ENCODE measurements around the gene OR11H7. TPM values are rescaled to one million over a fixed set of nuclear protein-coding genes. Genes with fewer than 3 reads are reported as not detected.
A peak's percentile ranks its signal among the peaks of the same experiment; 100 is the strongest.
"Not testable (repeated sequence)": the region's sequence is repeated elsewhere in the genome, so short reads cannot be mapped to it uniquely, and the experiment has no call there.

The OR11H7 gene
- under 1 TPM in 1 of 4 donors, not detected in 3; 0.10 TPM for polyA plus RNA-seq
- long read RNA-seq, donor 1, result 0 reads
- long read RNA-seq, donor 2, result 0 reads
- long read RNA-seq, donor 3, result 0 reads
- long read RNA-seq, donor 4, result 0 reads
- long read RNA-seq, donor 5, result 0 reads
- long read RNA-seq, donor 6, result 0 reads
- long read RNA-seq, donor 7, result 0 reads
- long read RNA-seq, donor 8, result 0 reads
- long read RNA-seq, donor 9, result 0 reads
- long read RNA-seq, donor 10, result 0 reads

GRCh38 chr14:20228681-20229080 is at the start of gene OR11H7:
OR11H7 (plus strand) TSS chr14:20228981.
- FAIRE-seq (peak; percentile 57), DNase-seq (no peak)
- WGBS, 3 donors, result 56 to 81% (median 64%) methylated on average over 1 of the region's 1 CpG
- peaks cover 0 to 2% (median 0%) of the 10 kb centered on the region in 3 donors for H3K27me3 ChIP-seq (ENCODE audit: control insufficient read depth in 3 of 3, insufficient read depth in 3 of 3, low read length in 3 of 3)
- H3K9me3 ChIP-seq (ENCODE audit: control insufficient read depth in 2 of 2, insufficient read depth in 1 of 2, low read depth in 1 of 2, low read length in 1 of 2), result peaks cover 0 to 13% of the 10 kb centered on the region in 2 donors
- no peaks in the 10 kb centered on the region for H3K4me1 ChIP-seq (ENCODE audit: control insufficient read depth in 3 of 3, insufficient read depth in 2 of 3, low read depth in 1 of 3, low read length in 2 of 3)
- H3K4me3 ChIP-seq (ENCODE audit: low read depth in 1 of 3, low read length in 3 of 3), result no peak within 1 kb of the TSS
- H3K36me3 ChIP-seq (ENCODE audit: control insufficient read depth in 3 of 3, insufficient read depth in 2 of 3, low read depth in 1 of 3, low read length in 3 of 3), result no peaks in the 10 kb centered on the region
- no peak within 1 kb of the TSS for H3K27ac ChIP-seq (ENCODE audit: low read depth in 1 of 3, low read length in 2 of 3)

GRCh38 chr14:20179218-20179617 is 49.6 kb upstream of the OR11H7 start:
- Histone ChIP-seq H3K36me3 (ENCODE audit: control insufficient read depth in 3 of 3, insufficient read depth in 2 of 3, low read depth in 1 of 3, low read length in 3 of 3) (no peaks in the 10 kb centered on the region), H3K9me3 (ENCODE audit: control insufficient read depth in 2 of 2, insufficient read depth in 1 of 2, low read depth in 1 of 2, low read length in 1 of 2) (peaks cover 0 to 9% of the 10 kb centered on the region in 2 donors), H3K27ac (ENCODE audit: low read depth in 1 of 3, low read length in 2 of 3) (no peak overlapping the region), H3K27me3 (ENCODE audit: control insufficient read depth in 3 of 3, insufficient read depth in 3 of 3, low read length in 3 of 3) (no peaks in the 10 kb centered on the region), H3K4me1 (ENCODE audit: control insufficient read depth in 3 of 3, insufficient read depth in 2 of 3, low read depth in 1 of 3, low read length in 2 of 3) (no peaks in the 10 kb centered on the region), H3K4me3 (ENCODE audit: low read depth in 1 of 3, low read length in 3 of 3) (no peak overlapping the region)
- FAIRE-seq (no peak), DNase-seq (no peak)
- 49 to 55% (median 50%) methylated on average over 5 of the region's 5 CpGs for WGBS, 3 donors

- Histone ChIP-seq H3K27ac (ENCODE audit: low read depth in 1 of 3, low read length in 2 of 3) (no peak overlapping the region), H3K9me3 (ENCODE audit: control insufficient read depth in 2 of 2, insufficient read depth in 1 of 2, low read depth in 1 of 2, low read length in 1 of 2) (peaks cover 0 to 9% of the 10 kb centered on the region in 2 donors), H3K4me1 (ENCODE audit: control insufficient read depth in 3 of 3, insufficient read depth in 2 of 3, low read depth in 1 of 3, low read length in 2 of 3) (no peaks in the 10 kb centered on the region), H3K27me3 (ENCODE audit: control insufficient read depth in 3 of 3, insufficient read depth in 3 of 3, low read length in 3 of 3) (no peaks in the 10 kb centered on the region), H3K4me3 (ENCODE audit: low read depth in 1 of 3, low read length in 3 of 3) (no peak overlapping the region), H3K36me3 (ENCODE audit: control insufficient read depth in 3 of 3, insufficient read depth in 2 of 3, low read depth in 1 of 3, low read length in 3 of 3) (no peaks in the 10 kb centered on the region)
- 67 to 78% (median 72%) methylated on average over 2 of the region's 2 CpGs for WGBS, 3 donors
- no peak for FAIRE-seq
- DNase-seq, result no peak
Observed at GRCh38 chr14:20179880-20180279, 48.9 kb upstream of the OR11H7 start.

GRCh38 chr14:20180486-20180885 is 48.3 kb upstream of the OR11H7 start:
- DNase-seq, result no peak
- no peak for FAIRE-seq
- no peaks in the 10 kb centered on the region for H3K27me3 ChIP-seq (ENCODE audit: control insufficient read depth in 3 of 3, insufficient read depth in 3 of 3, low read length in 3 of 3)
- no peaks in the 10 kb centered on the region for H3K4me1 ChIP-seq (ENCODE audit: control insufficient read depth in 3 of 3, insufficient read depth in 2 of 3, low read depth in 1 of 3, low read length in 2 of 3)
- no peak overlapping the region for H3K27ac ChIP-seq (ENCODE audit: low read depth in 1 of 3, low read length in 2 of 3)
- H3K9me3 ChIP-seq (ENCODE audit: control insufficient read depth in 2 of 2, insufficient read depth in 1 of 2, low read depth in 1 of 2, low read length in 1 of 2), result peaks cover 0 to 9% of the 10 kb centered on the region in 2 donors
- WGBS, 3 donors, result 43 to 47% (median 44%) methylated on average over 2 of the region's 2 CpGs
- no peak overlapping the region for H3K4me3 ChIP-seq (ENCODE audit: low read depth in 1 of 3, low read length in 3 of 3)
- H3K36me3 ChIP-seq (ENCODE audit: control insufficient read depth in 3 of 3, insufficient read depth in 2 of 3, low read depth in 1 of 3, low read length in 3 of 3), result no peaks in the 10 kb centered on the region

- WGBS, 3 donors, result 50 to 56% (median 55%) methylated on average over 5 of the region's 5 CpGs
- DNase-seq (no peak), FAIRE-seq (no peak)
- Histone ChIP-seq H3K4me3 (ENCODE audit: low read depth in 1 of 3, low read length in 3 of 3) (no peak overlapping the region), H3K27me3 (ENCODE audit: control insufficient read depth in 3 of 3, insufficient read depth in 3 of 3, low read length in 3 of 3) (no peaks in the 10 kb centered on the region), H3K36me3 (ENCODE audit: control insufficient read depth in 3 of 3, insufficient read depth in 2 of 3, low read depth in 1 of 3, low read length in 3 of 3) (no peaks in the 10 kb centered on the region), H3K27ac (ENCODE audit: low read depth in 1 of 3, low read length in 2 of 3) (no peak overlapping the region), H3K4me1 (ENCODE audit: control insufficient read depth in 3 of 3, insufficient read depth in 2 of 3, low read depth in 1 of 3, low read length in 2 of 3) (no peaks in the 10 kb centered on the region), H3K9me3 (ENCODE audit: control insufficient read depth in 2 of 2, insufficient read depth in 1 of 2, low read depth in 1 of 2, low read length in 1 of 2) (peaks cover 0 to 5% of the 10 kb centered on the region in 2 donors)
Observed at GRCh38 chr14:20184181-20184580, 44.6 kb upstream of the OR11H7 start.

GRCh38 chr14:20190596-20190995 is 38.2 kb upstream of the OR11H7 start, which contains the start of gene OR11G2:
OR11G2 (plus strand) TSS chr14:20190896; CDS start chr14:20197438, 6,542 bp downstream.
- WGBS, 3 donors, result 40 to 50% (median 43%) methylated on average over 1 of the region's 1 CpG

GRCh38 chr14:20191396-20191795 is 37.4 kb upstream of the OR11H7 start:
- Histone ChIP-seq H3K9me3 (ENCODE audit: control insufficient read depth in 2 of 2, insufficient read depth in 1 of 2, low read depth in 1 of 2, low read length in 1 of 2) (peaks cover 0 to 7% of the 10 kb centered on the region in 2 donors), H3K27ac (ENCODE audit: low read depth in 1 of 3, low read length in 2 of 3) (no peak overlapping the region), H3K4me3 (ENCODE audit: low read depth in 1 of 3, low read length in 3 of 3) (no peak overlapping the region), H3K4me1 (ENCODE audit: control insufficient read depth in 3 of 3, insufficient read depth in 2 of 3, low read depth in 1 of 3, low read length in 2 of 3) (no peaks in the 10 kb centered on the region), H3K36me3 (ENCODE audit: control insufficient read depth in 3 of 3, insufficient read depth in 2 of 3, low read depth in 1 of 3, low read length in 3 of 3) (no peaks in the 10 kb centered on the region), H3K27me3 (ENCODE audit: control insufficient read depth in 3 of 3, insufficient read depth in 3 of 3, low read length in 3 of 3) (no peaks in the 10 kb centered on the region)
- FAIRE-seq (no peak), DNase-seq (no peak)
- 68 to 79% (median 76%) methylated on average over 3 of the region's 3 CpGs for WGBS, 3 donors

More at GRCh38 chr14:20190596-20190995, 38.2 kb upstream of the OR11H7 start, which contains the start of gene OR11G2:
- Histone ChIP-seq H3K27ac (ENCODE audit: low read depth in 1 of 3, low read length in 2 of 3) (no peak within 1 kb of the TSS), H3K36me3 (ENCODE audit: control insufficient read depth in 3 of 3, insufficient read depth in 2 of 3, low read depth in 1 of 3, low read length in 3 of 3) (no peaks in the 10 kb centered on the region), H3K4me1 (ENCODE audit: control insufficient read depth in 3 of 3, insufficient read depth in 2 of 3, low read depth in 1 of 3, low read length in 2 of 3) (no peaks in the 10 kb centered on the region), H3K4me3 (ENCODE audit: low read depth in 1 of 3, low read length in 3 of 3) (no peak within 1 kb of the TSS), H3K9me3 (ENCODE audit: control insufficient read depth in 2 of 2, insufficient read depth in 1 of 2, low read depth in 1 of 2, low read length in 1 of 2) (peaks cover 0 to 7% of the 10 kb centered on the region in 2 donors), H3K27me3 (ENCODE audit: control insufficient read depth in 3 of 3, insufficient read depth in 3 of 3, low read length in 3 of 3) (no peaks in the 10 kb centered on the region)
- DNase-seq (no peak), FAIRE-seq (no peak)

- no peak overlapping the region for H3K4me3 ChIP-seq (ENCODE audit: low read depth in 1 of 3, low read length in 3 of 3)
- DNase-seq (no peak), FAIRE-seq (no peak)
- H3K9me3 ChIP-seq (ENCODE audit: control insufficient read depth in 2 of 2, insufficient read depth in 1 of 2, low read depth in 1 of 2, low read length in 1 of 2), result peaks cover 0 to 7% of the 10 kb centered on the region in 2 donors
- no peaks in the 10 kb centered on the region for H3K27me3 ChIP-seq (ENCODE audit: control insufficient read depth in 3 of 3, insufficient read depth in 3 of 3, low read length in 3 of 3)
- H3K4me1 ChIP-seq (ENCODE audit: control insufficient read depth in 3 of 3, insufficient read depth in 2 of 3, low read depth in 1 of 3, low read length in 2 of 3), result no peaks in the 10 kb centered on the region
- no peaks in the 10 kb centered on the region for H3K36me3 ChIP-seq (ENCODE audit: control insufficient read depth in 3 of 3, insufficient read depth in 2 of 3, low read depth in 1 of 3, low read length in 3 of 3)
- H3K27ac ChIP-seq (ENCODE audit: low read depth in 1 of 3, low read length in 2 of 3), result no peak overlapping the region
Observed at GRCh38 chr14:20194101-20194500, 34.7 kb upstream of the OR11H7 start.

- not testable (repeated sequence) for DNase-seq; H3K36me3 ChIP-seq (ENCODE audit: control insufficient read depth in 3 of 3, insufficient read depth in 2 of 3, low read depth in 1 of 3, low read length in 3 of 3); H3K9me3 ChIP-seq (ENCODE audit: control insufficient read depth in 2 of 2, insufficient read depth in 1 of 2, low read depth in 1 of 2, low read length in 1 of 2); H3K27ac ChIP-seq (ENCODE audit: low read depth in 1 of 3, low read length in 2 of 3); H3K27me3 ChIP-seq (ENCODE audit: control insufficient read depth in 3 of 3, insufficient read depth in 3 of 3, low read length in 3 of 3); H3K4me1 ChIP-seq (ENCODE audit: control insufficient read depth in 3 of 3, insufficient read depth in 2 of 3, low read depth in 1 of 3, low read length in 2 of 3); FAIRE-seq; H3K4me3 ChIP-seq (ENCODE audit: low read depth in 1 of 3, low read length in 3 of 3)
- 62 to 65% (median 63%) methylated on average over 6 of the region's 6 CpGs for WGBS, 3 donors
Observed at GRCh38 chr14:20195170-20195569, 33.6 kb upstream of the OR11H7 start.

Data from small intestine (tissue), 16 donors.